ENCODE data around the gene RNASE11.
"Not testable (repeated sequence)": the region's sequence is repeated elsewhere in the genome, so short reads cannot be mapped to it uniquely, and the experiment has no call there.

The RNASE11 gene

GRCh38 chr14:20592574-20592973 is 4.8 kb upstream of the RNASE11 start:
- TF ChIP-seq ZFX (IDR thresholded peaks at IDR 0.05; ENCODE audit: borderline replicate concordance) (no peak), CTCF (IDR thresholded peaks at IDR 0.05) (no peak)
- no peak overlapping the region for H3K27ac ChIP-seq

- no peak within 1 kb of the TSS for H3K27ac ChIP-seq
- TF ChIP-seq ZFX (IDR thresholded peaks at IDR 0.05; ENCODE audit: borderline replicate concordance) (no peak), CTCF (IDR thresholded peaks at IDR 0.05) (no peak)
These were observed 3.4 kb upstream of the RNASE11 start, which contains the start of gene RNASE12 for GRCh38 chr14:20591235-20591634. TSS of gene RNASE12 (minus strand) at chr14:20591376. CDS start at chr14:20590723, 653 bp downstream.

GRCh38 chr14:20583908-20584307 is 3.9 kb downstream of the RNASE11 start:
- TF ChIP-seq CTCF (IDR thresholded peaks at IDR 0.05) (no peak), ZFX (IDR thresholded peaks at IDR 0.05; ENCODE audit: borderline replicate concordance) (no peak)

GRCh38 chr14:20583142-20583541 is 4.7 kb downstream of the RNASE11 start:
- no peak overlapping the region for H3K27ac ChIP-seq
- TF ChIP-seq ZFX (IDR thresholded peaks at IDR 0.05; ENCODE audit: borderline replicate concordance) = no peak
- no peak for TF ChIP-seq CTCF (IDR thresholded peaks at IDR 0.05)

More at GRCh38 chr14:20583908-20584307, 3.9 kb downstream of the RNASE11 start:
- H3K27ac ChIP-seq = no peak overlapping the region

GRCh38 chr14:20580242-20580641 is 7.6 kb downstream of the RNASE11 start:
- H3K27ac ChIP-seq = no peak overlapping the region
- TF ChIP-seq ZFX (IDR thresholded peaks at IDR 0.05; ENCODE audit: borderline replicate concordance) (no peak), CTCF (IDR thresholded peaks at IDR 0.05) (no peak)

- TF ChIP-seq CTCF (IDR thresholded peaks at IDR 0.05) = no peak
- TF ChIP-seq ZFX (IDR thresholded peaks at IDR 0.05; ENCODE audit: borderline replicate concordance) = no peak
- H3K27ac ChIP-seq = no peak overlapping the region
These were observed 8.9 kb downstream of the RNASE11 start for GRCh38 chr14:20578784-20579502.

GRCh38 chr14:20578325-20578724 is 9.5 kb downstream of the RNASE11 start:
- no peak overlapping the region for H3K27ac ChIP-seq
- TF ChIP-seq CTCF (IDR thresholded peaks at IDR 0.05) = no peak
- no peak for TF ChIP-seq ZFX (IDR thresholded peaks at IDR 0.05; ENCODE audit: borderline replicate concordance)

GRCh38 chr14:20572382-20572990 is 15.3 kb downstream of the RNASE11 start:
- H3K27ac ChIP-seq = not testable (repeated sequence)

GRCh38 chr14:20570720-20571119 is 17.1 kb downstream of the RNASE11 start:
- H3K27ac ChIP-seq = not testable (repeated sequence)

- not testable (repeated sequence) for H3K27ac ChIP-seq
These were observed 17.9 kb downstream of the RNASE11 start for GRCh38 chr14:20569865-20570264.
